HG03378 (cell line): ENCODE measurements around the gene NAMPT.
"Not testable (repeated sequence)": the region's sequence is repeated elsewhere in the genome, so short reads cannot be mapped to it uniquely, and the experiment has no call there.

Experiments used
- ATAC-seq: cut with Tn5 transposase; IDR thresholded peaks from one replicate; pipeline ENCODE4 v1.9.1; 2021; ENCODE audit warnings: mild to moderate bottlenecking, moderate library complexity; ENCODE audit not compliant: unreplicated experiment

Gene NAMPT

GRCh38 chr7:106284714-106285050, at the start of gene NAMPT:
Gene NAMPT (minus strand): TSS chr7:106284983. CDS start chr7:106284884, 99 bp downstream.
- ATAC-seq = no peak

- no peak for ATAC-seq
Observed at GRCh38 chr7:106332201-106332600, 47.4 kb upstream of the NAMPT start.

GRCh38 chr7:106331441-106332175, 46.8 kb upstream of the NAMPT start:
- ATAC-seq = no peak

- ATAC-seq = no peak
Observed at GRCh38 chr7:106329971-106330733, 45.4 kb upstream of the NAMPT start.

GRCh38 chr7:106329408-106329807, 44.6 kb upstream of the NAMPT start:
- ATAC-seq = no peak

- ATAC-seq = no peak
Observed at GRCh38 chr7:106327538-106328481, 43.0 kb upstream of the NAMPT start.

GRCh38 chr7:106326594-106327537, 42.1 kb upstream of the NAMPT start:
- no peak for ATAC-seq

GRCh38 chr7:106324509-106324908, 39.7 kb upstream of the NAMPT start:
- not testable (repeated sequence) for ATAC-seq

GRCh38 chr7:106320254-106320770, 35.5 kb upstream of the NAMPT start:
- ATAC-seq = not testable (repeated sequence)

GRCh38 chr7:106318482-106318881, 33.7 kb upstream of the NAMPT start:
- no peak for ATAC-seq

- no peak for ATAC-seq
Observed at GRCh38 chr7:106317971-106318370, 33.2 kb upstream of the NAMPT start.

- ATAC-seq = no peak
Observed at GRCh38 chr7:106316947-106317346, 32.2 kb upstream of the NAMPT start.

GRCh38 chr7:106314875-106315274, 30.1 kb upstream of the NAMPT start:
- ATAC-seq = no peak

- ATAC-seq = no peak
Observed at GRCh38 chr7:106313966-106314365, 29.2 kb upstream of the NAMPT start.

GRCh38 chr7:106313456-106313901, 28.7 kb upstream of the NAMPT start:
- no peak for ATAC-seq

GRCh38 chr7:106312906-106313305, 28.1 kb upstream of the NAMPT start:
- ATAC-seq = no peak

- no peak for ATAC-seq
Observed at GRCh38 chr7:106312099-106312871, 27.5 kb upstream of the NAMPT start.

- no peak for ATAC-seq
Observed at GRCh38 chr7:106309362-106309761, 24.6 kb upstream of the NAMPT start.

GRCh38 chr7:106306256-106306655, 21.5 kb upstream of the NAMPT start:
- no peak for ATAC-seq
